Thoracic aorta (tissue), 2 donors: ENCODE results near the gene PPRC1. TPM values are rescaled to one million over a fixed set of nuclear protein-coding genes. Genes with fewer than 3 reads are reported as not detected.

Experiments used
- ATAC-seq: fragments of 150-250 bp; one replicate; pipeline ENCODE4 v1.8.0; 2017; ENCODE audit warnings: low read depth; ENCODE audit not compliant: insufficient number of reproducible peaks, low FRiP score
- DNase-seq: peaks from one replicate; pipeline ENCODE4 v3.0.0-alpha.2; 2020; ENCODE audit warnings: low spot score
- H3K27ac ChIP-seq, 2 donors: fragments of 200-600 bp; sonication (generic); 1 replicate in 1 of 2; 2 replicates in 1 of 2; pipeline ENCODE4 v1.5.1; 2016; ENCODE audit warnings: mild to moderate bottlenecking in 2 of 2, moderate library complexity in 2 of 2
- H3K27me3 ChIP-seq: fragments of 200-600 bp; sonication (generic); replicated peaks from 2 replicates; pipeline ENCODE4 v1.6.0; 2016; ENCODE audit warnings: mild to moderate bottlenecking; ENCODE audit not compliant: insufficient read depth
- H3K36me3 ChIP-seq: fragments of 200-600 bp; sonication (generic); one replicate; pipeline ENCODE4 v1.5.1; 2016
- H3K4me1 ChIP-seq, 2 donors: fragments of 200-600 bp; sonication (generic); 1 replicate in 1 of 2; 2 replicates in 1 of 2; pipeline versions ENCODE4 v1.5.1 to v1.6.0; 2016; ENCODE audit warnings: low read depth in 2 of 2, mild to moderate bottlenecking in 1 of 2; ENCODE audit not compliant: control insufficient read depth in 1 of 2
- H3K4me3 ChIP-seq: fragments of 200-600 bp; sonication (generic); 2 replicates; pipeline ENCODE4 v1.5.1; 2016; ENCODE audit warnings: mild to moderate bottlenecking
- H3K9me3 ChIP-seq: fragments of 200-600 bp; sonication (generic); 2 replicates; pipeline ENCODE4 v1.5.1; 2016
- CTCF ChIP-seq: fragments of 200-600 bp; sonication (generic); IDR thresholded peaks from one replicate; pipeline ENCODE4 v1.5.1; 2019; ENCODE audit warnings: antibody characterized with exemption
- total RNA-seq, 2 donors: library from RNA; depleted of rRNA; stranded (reverse); fragments of >200 nt; gene quantifications; one replicate each; pipeline versions ENCODE4 v1.1.0 to v1.2.3, GENCODE V29; 2016

PPRC1 gene
- total RNA-seq, 2 donors from 2014 or later: 18.0 to 56.4 TPM

- no peak overlapping the region for H3K4me3 ChIP-seq
- no peaks in the 10 kb centered on the region for H3K27me3 ChIP-seq
- H3K36me3 ChIP-seq: no peaks in the 10 kb centered on the region
- peak overlapping the region; percentile 71 to 87 for H3K27ac ChIP-seq
- no peak for TF ChIP-seq CTCF
- DNase-seq (no peak), ATAC-seq (no peak)
- no peaks in the 10 kb centered on the region for H3K9me3 ChIP-seq
- H3K4me1 ChIP-seq: peaks cover 9 to 26% of the 10 kb centered on the region in 2 donors
These were observed 1.3 kb upstream of the PPRC1 start for GRCh38 chr10:102131286-102132170.

- Histone ChIP-seq H3K36me3 (no peaks in the 10 kb centered on the region), H3K9me3 (no peaks in the 10 kb centered on the region), H3K4me1 (peaks cover 9 to 26% of the 10 kb centered on the region in 2 donors), H3K27me3 (no peaks in the 10 kb centered on the region), H3K4me3 (peak overlapping the region; percentile 89), H3K27ac (peak overlapping the region; percentile 71 to 87)
- DNase-seq (no peak), ATAC-seq (no peak)
- no peak for TF ChIP-seq CTCF
These were observed 662 bp upstream of the PPRC1 start for GRCh38 chr10:102132193-102132562.

- DNase-seq (peak; percentile 50), ATAC-seq (no peak)
- Histone ChIP-seq H3K4me3 (peak overlapping the region; percentile 89), H3K36me3 (peaks cover 11% of the 10 kb centered on the region), H3K4me1 (peaks cover 9 to 26% of the 10 kb centered on the region in 2 donors), H3K9me3 (no peaks in the 10 kb centered on the region), H3K27me3 (no peaks in the 10 kb centered on the region), H3K27ac (peak overlapping the region; percentile 80 to 87)
- TF ChIP-seq CTCF: no peak
These were observed 744 bp downstream of the PPRC1 start for GRCh38 chr10:102133373-102134195.

- no peaks in the 10 kb centered on the region for H3K9me3 ChIP-seq
- H3K27ac ChIP-seq: peak overlapping the region; percentile 80 to 87
- DNase-seq (no peak), ATAC-seq (no peak)
- peaks cover 9 to 26% of the 10 kb centered on the region in 2 donors for H3K4me1 ChIP-seq
- H3K4me3 ChIP-seq: peak overlapping the region; percentile 89
- no peak for TF ChIP-seq CTCF
- no peaks in the 10 kb centered on the region for H3K27me3 ChIP-seq
- H3K36me3 ChIP-seq: peaks cover 19% of the 10 kb centered on the region
These were observed 1.6 kb downstream of the PPRC1 start for GRCh38 chr10:102134416-102134815.

GRCh38 chr10:102135956-102136526 is 3.2 kb downstream of the PPRC1 start:
- H3K27ac ChIP-seq: no peak overlapping the region
- no peak for ATAC-seq
- H3K9me3 ChIP-seq: no peaks in the 10 kb centered on the region
- no peaks in the 10 kb centered on the region for H3K27me3 ChIP-seq
- peaks cover 9 to 26% of the 10 kb centered on the region in 2 donors for H3K4me1 ChIP-seq
- H3K4me3 ChIP-seq: no peak overlapping the region
- DNase-seq: no peak
- H3K36me3 ChIP-seq: peaks cover 35% of the 10 kb centered on the region
- no peak for TF ChIP-seq CTCF
